GM12801 (cell line): ENCODE measurements around the gene B4GALT6.

Experiments
- CTCF ChIP-seq: IDR thresholded peaks from one replicate; pipeline ENCODE4 v1.5.1; 2011; ENCODE audit warnings: control low read depth; ENCODE audit not compliant: insufficient read length; ENCODE audit errors: extremely low read depth

Gene B4GALT6

GRCh38 chr18:31701744-31702143 is 17.4 kb upstream of the B4GALT6 start:
- no peak for TF ChIP-seq CTCF

DNA sequence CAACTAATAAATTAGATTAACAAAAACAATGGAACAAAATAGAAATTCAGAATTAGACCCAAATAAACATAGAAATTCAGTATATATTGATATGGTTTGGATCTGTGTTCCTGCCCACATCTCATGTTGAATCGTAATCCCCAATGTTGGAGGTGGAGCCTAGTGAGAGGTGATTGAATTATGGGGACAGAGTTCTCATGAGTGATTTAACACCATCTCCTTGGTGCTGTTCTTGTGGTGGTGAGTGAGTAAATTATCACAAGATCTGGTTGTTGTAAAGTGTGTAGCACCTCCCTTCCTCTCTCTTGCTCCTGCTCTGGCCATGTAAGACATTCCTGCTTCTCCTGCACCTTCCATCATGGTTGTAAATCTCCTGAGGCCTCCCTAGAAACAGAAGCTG is 16.6 kb upstream of the B4GALT6 start:
- TF ChIP-seq CTCF: no peak

GRCh38 chr18:31697351-31698298 is 13.2 kb upstream of the B4GALT6 start:
- no peak for TF ChIP-seq CTCF

GRCh38 chr18:31695989-31696388 is 11.6 kb upstream of the B4GALT6 start:
- TF ChIP-seq CTCF: no peak

DNA sequence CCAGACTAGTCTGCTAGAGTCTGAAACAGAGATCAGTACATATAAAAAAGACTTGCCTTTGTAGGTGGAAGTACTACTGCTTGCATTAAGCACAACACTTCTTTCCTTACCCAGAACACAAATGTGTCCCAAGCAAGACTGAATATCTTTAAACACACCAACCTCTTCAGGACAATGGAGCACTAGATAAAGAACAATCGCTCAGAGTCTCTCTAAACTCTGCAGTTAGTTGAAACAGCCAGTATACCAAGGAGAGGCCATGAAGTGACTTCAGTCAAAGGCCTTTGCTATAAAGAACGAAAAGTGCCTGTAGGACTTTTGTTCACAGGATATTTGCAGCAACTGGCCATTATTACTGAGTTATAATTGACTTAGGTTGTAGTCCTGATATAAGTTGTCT is 9.9 kb upstream of the B4GALT6 start:
- TF ChIP-seq CTCF: no peak

DNA sequence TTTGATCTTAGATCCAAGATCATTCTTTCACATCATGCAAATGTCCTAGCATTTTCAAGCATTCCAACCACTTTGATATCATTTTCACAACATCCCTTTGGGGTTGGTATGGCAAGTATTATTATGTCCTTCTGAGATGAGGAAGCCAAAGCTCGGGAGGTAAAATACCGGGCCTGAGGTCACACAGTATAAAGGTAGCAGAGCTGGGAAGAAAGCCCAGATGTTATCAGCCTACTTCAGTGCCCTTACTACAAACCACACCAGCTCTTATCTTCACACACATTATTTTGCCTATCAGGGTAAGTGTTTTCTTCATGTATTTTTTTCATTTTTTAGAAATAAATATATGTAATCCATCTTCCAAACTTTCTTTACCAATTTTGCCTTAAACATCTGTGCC is 4.2 kb upstream of the B4GALT6 start:
- no peak for TF ChIP-seq CTCF

DNA sequence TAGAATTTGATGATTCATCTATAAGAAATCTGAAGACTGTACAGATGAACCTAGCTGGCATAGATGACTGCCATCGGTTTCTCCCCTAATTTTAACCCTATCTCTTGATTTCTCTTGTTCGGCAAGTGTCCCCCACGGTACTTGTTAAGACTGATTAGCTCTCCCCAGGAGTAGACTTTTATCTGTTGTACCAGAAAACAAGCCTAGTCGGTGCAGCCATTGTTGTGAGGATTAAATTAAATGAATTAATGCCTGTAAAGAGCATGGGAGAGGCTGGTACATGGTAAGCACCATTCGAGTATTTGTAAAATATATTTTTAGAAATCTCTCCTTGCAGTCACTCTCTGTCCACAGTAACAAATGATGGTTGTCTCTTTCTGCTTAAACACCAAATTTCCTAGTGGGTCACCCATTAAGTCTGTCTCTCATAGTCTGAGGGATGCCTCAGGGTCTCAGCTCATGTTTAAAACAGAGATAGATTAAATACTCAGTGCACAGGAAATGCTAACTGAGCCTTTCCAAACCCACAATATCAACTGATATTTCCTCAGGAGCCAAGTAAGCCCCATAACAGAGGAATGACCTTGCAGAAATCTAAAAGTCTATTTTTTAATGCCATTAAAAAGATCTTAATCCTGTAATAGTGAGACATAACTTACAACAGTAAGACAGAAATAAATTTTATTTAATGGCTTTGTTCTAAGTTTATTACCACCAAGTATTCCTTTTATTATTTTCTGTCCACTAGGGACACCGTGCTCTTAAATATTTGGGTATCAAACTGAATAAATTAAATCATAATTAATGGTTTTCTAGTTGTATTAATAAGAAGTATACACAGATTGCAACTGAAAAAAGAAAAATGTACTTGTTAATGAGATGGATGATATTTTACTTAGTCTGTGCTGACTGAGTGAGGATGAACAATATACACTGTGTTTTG is 2.9 kb upstream of the B4GALT6 start:
- no peak for TF ChIP-seq CTCF
